ENCODE data around the gene UBE2E2.
A peak's percentile ranks its signal among the peaks of the same experiment; 100 is the strongest.

The UBE2E2 gene

GRCh38 chr3:23283625-23284024, 80.5 kb downstream of the UBE2E2 start:
- peak; percentile 7 for DNase-seq

DNA sequence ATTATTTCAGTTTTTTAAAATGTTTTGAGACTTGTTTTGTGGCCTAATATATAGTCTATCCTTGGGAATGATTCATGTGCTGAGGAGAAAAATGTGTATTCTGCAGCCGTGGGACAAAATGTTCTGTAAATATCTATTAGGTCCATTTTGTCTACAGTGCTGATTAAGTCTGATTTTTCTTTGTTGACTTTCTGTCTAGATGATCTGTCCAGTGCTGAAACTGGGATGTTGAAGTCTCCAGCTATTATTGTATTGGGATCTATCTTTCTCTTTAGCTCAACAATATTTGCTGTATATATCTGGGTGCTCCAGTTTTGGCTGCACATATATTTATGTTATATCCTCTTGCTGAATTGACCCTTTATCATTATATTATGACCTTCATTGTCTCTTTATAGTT, 85.2 kb downstream of the UBE2E2 start:
- no peak for DNase-seq

GRCh38 chr3:23288715-23289114, 85.6 kb downstream of the UBE2E2 start:
- DNase-seq = no peak

DNA sequence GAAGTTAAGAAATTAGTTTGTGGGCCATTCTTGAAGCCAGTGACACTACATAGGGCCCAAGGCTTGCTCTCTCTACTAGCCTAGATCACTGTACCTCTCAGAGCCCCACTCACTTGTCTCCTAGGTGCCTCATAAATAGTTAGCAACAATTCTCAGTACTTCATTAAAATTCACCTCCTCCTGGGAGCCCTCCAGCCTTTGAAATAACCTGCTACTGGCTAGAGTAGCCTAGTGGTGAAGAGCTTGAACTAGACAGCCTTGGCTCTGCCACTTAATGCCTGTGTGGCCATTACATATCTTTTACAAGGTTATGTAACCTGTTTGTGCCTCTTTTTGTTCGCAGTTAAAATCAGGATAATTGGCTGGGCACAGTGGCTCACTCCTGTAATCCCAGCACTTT, 89.3 kb downstream of the UBE2E2 start:
- DNase-seq = no peak

GRCh38 chr3:23294770-23295387, 91.8 kb downstream of the UBE2E2 start:
- DNase-seq = no peak

DNA sequence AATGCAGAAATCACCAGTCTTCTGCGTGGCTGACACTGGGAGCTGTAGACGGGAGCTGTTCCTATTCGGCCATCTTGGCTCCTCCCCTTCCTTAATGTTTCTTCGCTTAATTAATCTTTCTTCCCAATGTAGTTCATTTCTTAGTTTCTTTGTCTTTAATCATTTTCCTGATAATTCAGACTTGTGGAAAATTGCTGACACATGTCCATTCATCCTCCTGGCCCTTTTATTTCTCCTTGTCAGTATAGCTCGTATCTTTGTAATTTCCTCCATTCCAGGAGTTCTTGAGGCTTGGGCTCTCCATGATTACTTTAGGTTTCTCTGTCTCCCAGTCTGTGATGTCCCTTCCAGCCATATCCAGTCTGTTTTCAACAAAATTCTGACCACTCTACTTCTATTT, 98.7 kb downstream of the UBE2E2 start:
- DNase-seq = no peak

DNA sequence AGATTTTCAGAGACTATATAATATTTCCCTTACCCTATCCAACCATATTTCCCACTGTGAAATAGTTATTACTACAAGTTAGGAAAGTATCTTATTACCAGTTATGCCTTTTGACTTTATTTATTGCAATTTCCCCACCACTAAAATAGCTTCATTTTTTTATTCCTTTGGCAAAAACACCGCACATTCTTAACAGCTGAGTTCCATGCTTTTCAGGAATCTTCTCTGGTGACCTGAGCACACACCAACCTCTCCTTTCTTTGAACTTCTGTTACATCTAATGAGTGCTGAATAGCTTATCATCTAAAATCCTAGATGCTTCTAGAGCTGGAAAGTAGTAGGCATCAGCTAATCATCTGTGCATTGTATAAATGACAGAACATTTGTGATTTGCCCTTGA, 99.1 kb downstream of the UBE2E2 start:
- DNase-seq = no peak

DNA sequence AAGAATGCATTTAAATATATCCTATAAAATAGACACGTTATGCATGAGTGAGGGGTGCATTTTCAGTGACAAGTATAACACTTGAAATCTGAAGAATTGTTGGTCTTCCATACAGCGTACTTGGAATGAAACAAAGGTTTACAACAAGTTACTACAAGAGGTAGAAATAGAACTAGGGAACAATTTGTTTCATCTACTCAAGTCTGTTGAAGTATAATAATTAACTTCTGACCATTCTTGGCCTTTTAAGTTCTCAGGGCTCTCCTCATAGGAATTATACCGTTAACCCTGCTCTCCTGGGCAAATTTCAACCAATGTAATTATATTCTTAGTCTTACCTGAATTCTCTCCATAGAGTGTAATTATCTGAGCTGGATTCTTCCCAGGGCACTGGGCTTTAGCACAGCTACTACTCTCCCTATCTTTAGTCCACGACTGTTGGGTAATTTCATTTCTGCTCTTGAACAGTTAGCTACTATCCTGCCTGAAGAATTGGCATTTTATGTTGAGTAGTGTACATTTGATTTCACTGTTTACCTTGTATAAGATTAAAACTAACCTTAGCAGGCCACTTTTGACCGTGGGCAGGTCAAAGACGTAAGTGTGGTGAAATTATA, 100.6 kb downstream of the UBE2E2 start:
- DNase-seq = no peak

GRCh38 chr3:23304424-23304823, 101.3 kb downstream of the UBE2E2 start:
- DNase-seq = no peak

GRCh38 chr3:23308986-23309625, 106.0 kb downstream of the UBE2E2 start:
- no peak for DNase-seq

- DNase-seq = no peak
These were observed 109.7 kb downstream of the UBE2E2 start for GRCh38 chr3:23312866-23313265.

DNA sequence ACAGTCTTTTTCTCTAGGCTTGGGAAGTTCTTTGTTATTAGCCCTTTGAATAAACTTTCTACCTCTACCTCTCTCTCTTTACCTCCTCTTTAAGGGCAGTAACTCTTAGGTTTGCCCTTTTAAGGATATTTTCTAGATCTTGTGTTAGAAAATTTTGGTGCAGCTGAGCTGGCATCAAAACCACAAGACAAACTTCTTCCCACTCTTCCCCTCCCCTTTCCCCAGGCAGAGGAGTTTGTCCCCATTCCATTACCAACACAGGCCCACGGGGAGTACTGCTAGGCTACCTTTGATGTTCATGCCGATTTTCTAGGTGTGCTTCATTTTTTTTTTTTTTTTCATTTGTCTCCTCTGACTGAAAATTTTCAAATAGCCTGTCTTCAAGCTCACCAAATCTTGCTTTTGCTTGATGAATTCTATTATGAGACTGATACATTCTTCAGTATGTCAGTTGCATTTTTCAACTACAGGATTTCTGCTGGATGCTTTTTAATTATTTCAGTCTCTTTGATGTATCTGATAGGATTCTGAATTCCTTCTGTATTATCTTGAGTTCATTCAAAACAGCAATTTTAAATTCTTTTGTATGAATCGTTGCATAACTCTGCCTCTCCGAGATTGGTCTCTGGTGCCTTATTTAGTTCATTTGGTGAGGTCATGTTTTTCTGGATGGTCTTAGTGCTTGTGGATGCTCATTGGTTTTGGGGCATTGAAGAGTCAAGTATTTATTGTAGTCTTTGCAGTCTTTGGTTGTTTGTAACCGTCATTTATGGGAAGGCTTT, 112.0 kb downstream of the UBE2E2 start:
- DNase-seq = no peak

GRCh38 chr3:23316924-23317323, 113.8 kb downstream of the UBE2E2 start:
- no peak for DNase-seq

DNA sequence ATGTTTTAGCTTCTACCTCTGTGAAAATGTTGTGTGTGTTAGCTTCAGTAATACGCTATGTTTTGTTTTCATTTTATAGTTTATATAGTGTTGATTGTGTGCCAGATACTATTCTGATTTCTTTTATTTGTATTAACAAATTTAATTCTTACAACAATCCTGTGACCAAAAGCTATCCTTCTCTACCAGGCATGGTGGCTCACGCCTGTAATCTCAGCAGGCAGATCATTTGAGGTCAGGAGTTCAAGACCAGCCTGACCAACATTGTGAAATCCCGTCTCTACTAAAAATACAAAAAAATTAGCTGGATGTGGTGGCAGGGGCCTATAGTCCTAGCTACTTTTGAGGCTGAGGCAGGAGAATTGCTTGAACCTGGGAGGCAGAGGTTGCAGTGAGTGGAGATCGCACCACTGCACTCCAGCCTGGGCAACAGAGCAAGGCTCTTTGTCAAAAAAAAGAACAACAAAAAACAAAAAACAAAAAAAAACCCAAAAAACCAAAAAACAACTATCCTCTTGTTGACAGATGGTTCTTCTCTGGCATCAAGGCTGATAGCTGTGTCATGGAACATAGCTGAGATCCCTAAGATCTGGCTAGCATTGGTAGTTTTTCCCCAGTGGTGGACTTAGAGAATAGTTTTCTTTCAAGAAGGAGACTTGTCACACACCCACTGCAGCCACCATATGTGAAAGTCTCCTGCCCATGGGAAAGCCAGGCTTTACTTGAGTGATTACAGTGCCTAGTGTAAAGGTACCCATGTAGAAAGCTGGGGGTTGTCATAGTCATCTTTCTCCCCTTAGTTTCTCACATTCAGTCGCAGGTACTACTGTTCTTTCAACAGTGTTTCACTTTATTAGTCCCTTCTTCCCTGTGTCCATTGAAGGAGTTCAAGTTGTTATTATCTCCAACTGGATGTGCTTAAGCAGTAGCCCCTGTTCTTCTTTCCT, 116.5 kb downstream of the UBE2E2 start:
- DNase-seq = no peak

DNA sequence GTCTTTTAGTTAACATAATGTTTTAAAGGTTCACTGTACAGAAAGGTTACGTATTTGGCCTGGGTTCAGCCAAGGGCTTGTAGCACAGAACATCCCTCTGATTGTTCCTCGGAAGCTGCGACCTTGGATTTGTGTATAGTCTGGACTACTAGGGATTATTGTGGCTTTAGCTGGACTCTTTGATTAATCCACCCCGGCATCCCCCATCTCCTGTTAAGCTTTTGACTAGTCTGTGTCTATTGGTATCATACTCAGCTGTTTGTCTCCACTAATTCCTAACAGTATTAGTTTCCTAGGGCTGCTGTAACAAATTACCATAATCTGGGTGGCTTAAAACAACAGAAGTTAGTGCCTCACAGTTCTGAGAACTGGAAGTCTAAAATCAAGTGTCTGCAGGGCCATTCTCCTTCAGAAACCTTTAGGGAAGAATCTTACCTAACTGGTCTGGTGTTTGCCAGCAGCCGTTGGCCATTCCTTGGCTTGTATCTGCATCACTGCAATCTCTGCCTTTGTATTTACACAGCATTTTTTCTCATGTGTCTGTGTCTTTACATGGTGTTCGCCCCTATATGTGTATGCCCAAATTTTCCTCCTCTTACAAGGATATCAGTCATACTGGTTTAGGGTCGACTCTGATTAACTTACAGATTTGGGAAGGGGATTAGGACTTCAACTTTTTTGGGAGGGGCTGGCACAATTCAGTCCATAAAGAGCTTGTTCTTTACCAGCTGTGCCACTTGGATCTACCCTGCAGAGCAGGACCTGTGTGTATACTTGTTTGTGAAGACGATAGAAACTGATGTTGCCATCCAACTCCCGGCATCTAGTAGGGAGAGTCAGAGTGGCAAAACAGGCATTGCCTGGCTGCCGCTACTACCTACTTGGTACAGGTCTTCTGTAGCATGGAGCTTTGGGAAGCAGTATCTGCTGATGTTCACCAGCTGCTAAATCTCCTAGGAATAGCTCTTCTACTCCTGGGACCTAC, 117.8 kb downstream of the UBE2E2 start:
- no peak for DNase-seq

DNA sequence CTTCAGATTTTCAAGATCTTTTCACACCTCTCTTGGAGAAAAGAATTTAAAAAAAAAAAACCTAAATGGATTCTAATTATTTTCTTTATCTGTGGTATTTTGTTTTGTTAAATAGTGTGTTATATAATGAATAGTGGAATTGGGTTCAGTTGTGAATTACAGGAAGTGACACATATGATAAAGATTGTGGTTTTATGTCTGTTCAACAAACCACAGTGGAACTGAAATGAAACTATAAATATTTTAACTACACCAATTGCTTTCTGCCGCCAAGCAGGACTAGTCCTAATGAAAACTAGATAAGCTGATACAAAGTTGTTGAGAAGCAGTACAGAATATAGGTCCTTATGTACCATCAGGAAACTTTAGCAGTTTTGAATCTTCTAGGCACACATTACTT, 121.6 kb downstream of the UBE2E2 start:
- DNase-seq = no peak

DNA sequence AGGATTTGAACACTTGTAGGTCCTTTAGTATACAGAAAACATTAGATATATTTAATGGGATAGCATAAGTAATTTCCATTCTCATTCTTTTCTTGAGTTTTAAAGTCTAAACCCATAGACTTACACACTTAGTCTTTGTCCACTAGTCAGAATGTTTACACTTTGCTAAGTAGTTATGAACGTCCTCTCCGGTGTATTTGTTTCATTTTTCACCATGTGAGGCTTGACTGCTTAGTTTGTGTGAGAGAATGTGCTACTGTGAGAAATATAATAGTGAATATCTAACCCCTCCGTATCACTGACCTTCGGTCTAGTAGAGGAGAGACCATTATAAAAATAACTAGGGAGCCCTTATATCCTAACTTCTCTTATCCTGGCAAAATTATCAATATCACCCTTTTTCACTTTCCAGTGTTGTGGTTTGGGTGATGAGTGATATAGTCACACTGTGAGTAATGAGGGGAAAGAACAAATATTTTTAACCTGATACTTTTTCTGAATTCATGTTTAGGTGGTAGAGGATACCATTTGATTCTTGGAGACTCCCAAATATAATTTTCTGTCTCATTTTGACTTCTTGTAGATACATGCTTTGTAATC, 122.4 kb downstream of the UBE2E2 start:
- no peak for DNase-seq

DNA sequence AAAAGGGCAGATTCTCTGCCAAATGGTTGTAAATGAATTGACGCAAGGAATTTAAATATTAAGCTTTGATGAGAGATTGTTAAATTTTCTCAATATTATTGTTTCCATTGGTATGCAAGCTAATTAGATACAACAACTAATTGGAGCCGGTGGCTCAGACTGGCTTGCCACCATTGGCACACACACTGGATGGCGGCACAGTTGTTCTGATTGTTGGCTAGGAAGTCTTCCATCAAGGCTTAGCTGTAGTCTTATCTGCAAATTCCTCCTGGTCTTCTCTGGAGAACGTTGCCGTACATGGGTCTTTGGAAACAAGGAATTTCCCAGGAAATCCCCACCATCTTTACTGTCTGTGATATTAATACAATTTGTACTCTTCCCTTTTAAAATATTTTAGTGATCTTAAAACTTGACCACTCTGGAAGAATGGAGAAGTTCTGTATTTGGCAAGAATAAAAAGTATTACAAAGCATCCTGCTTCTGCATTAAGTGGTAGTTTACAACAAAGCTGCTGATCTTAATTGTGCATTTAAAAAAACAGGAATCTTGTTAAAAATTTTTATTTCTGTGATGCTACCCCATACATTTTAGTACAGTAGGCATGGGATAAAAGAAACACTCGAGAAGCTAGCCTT, 126.5 kb downstream of the UBE2E2 start:
- DNase-seq = no peak

- no peak for DNase-seq
These were observed 127.4 kb downstream of the UBE2E2 start for GRCh38 chr3:23330568-23330967.
